C4-2B (cell line): ENCODE results near the gene SH3RF3.

Source experiments
- H3K27ac ChIP-seq: fragments of 450-650 bp; 2 replicates; pipeline ENCODE4 v1.5.1; 2017
- CTCF ChIP-seq: fragments of 450-650 bp; conservative IDR thresholded peaks from 2 replicates; pipeline ENCODE4 v1.5.1; 2017; ENCODE audit warnings: mild to moderate bottlenecking
- ZFX ChIP-seq: fragments of 450-650 bp; IDR thresholded peaks from 2 replicates; pipeline ENCODE4 v1.6.1; 2017

Gene SH3RF3

GRCh38 chr2:109398366-109399015 lies 269.5 kb downstream of the SH3RF3 start:
- no peak overlapping the region for H3K27ac ChIP-seq
- TF ChIP-seq CTCF (no peak), ZFX (no peak)

GRCh38 chr2:109399066-109399465 lies 270.1 kb downstream of the SH3RF3 start:
- no peak overlapping the region for H3K27ac ChIP-seq
- TF ChIP-seq ZFX (no peak), CTCF (no peak)

- no peak for TF ChIP-seq CTCF
- no peak for TF ChIP-seq ZFX
Observed at GRCh38 chr2:109400102-109400501, 271.1 kb downstream of the SH3RF3 start.

GRCh38 chr2:109401370-109401769 lies 272.4 kb downstream of the SH3RF3 start:
- no peak overlapping the region for H3K27ac ChIP-seq
- TF ChIP-seq CTCF: no peak

More at GRCh38 chr2:109400102-109400501, 271.1 kb downstream of the SH3RF3 start:
- H3K27ac ChIP-seq: no peak overlapping the region

GRCh38 chr2:109402180-109402579 lies 273.2 kb downstream of the SH3RF3 start:
- TF ChIP-seq CTCF: no peak
- no peak for TF ChIP-seq ZFX
- H3K27ac ChIP-seq: no peak overlapping the region

- H3K27ac ChIP-seq: no peak overlapping the region
- TF ChIP-seq CTCF (no peak), ZFX (no peak)
Observed at GRCh38 chr2:109402980-109403840, 274.2 kb downstream of the SH3RF3 start.

- TF ChIP-seq CTCF (no peak), ZFX (no peak)
- no peak overlapping the region for H3K27ac ChIP-seq
Observed at GRCh38 chr2:109403841-109404201, 274.8 kb downstream of the SH3RF3 start.
